HFFc6 (cell line): ENCODE results near the gene BZW2. TPM values are rescaled to one million over a fixed set of nuclear protein-coding genes. Genes with fewer than 3 reads are reported as not detected.
A peak's percentile ranks its signal among the peaks of the same experiment; 100 is the strongest.

Experiments
- DNase-seq: peaks from one replicate; pipeline ENCODE4 v3.0.0-alpha.2; 2018
- H3K27ac Mint-ChIP-seq: 2 replicates; pipeline ENCODE4 v1.8.0; 2020; ENCODE audit warnings: mild to moderate bottlenecking, mixed read lengths
- H3K27me3 Mint-ChIP-seq: 2 replicates; pipeline ENCODE4 v1.8.0; 2021; ENCODE audit warnings: mild to moderate bottlenecking, moderate library complexity, mixed read lengths; ENCODE audit not compliant: insufficient read depth
- H3K36me3 Mint-ChIP-seq: 2 replicates; pipeline ENCODE4 v1.8.0; 2021; ENCODE audit warnings: low read depth, mixed read lengths
- H3K4me1 Mint-ChIP-seq: 2 replicates; pipeline ENCODE4 v1.8.0; 2020; ENCODE audit warnings: low read depth, mixed read lengths
- H3K4me3 Mint-ChIP-seq: 2 replicates; pipeline ENCODE4 v1.8.0; 2020; ENCODE audit warnings: mild to moderate bottlenecking, moderate library complexity, mixed read lengths
- H3K9me3 Mint-ChIP-seq: 2 replicates; pipeline ENCODE4 v1.8.0; 2020; ENCODE audit warnings: mild to moderate bottlenecking, mixed read lengths
- CTCF ChIP-seq: fragments of 200-600 bp; sonication (generic); IDR thresholded peaks from 2 replicates; pipeline ENCODE4 v1.5.0; 2021; ENCODE audit warnings: antibody characterized with exemption, mild to moderate bottlenecking
- total RNA-seq, 6 experiments: library from RNA; stranded (reverse); fragmentation: NEBNext Ultra II Directional; extraction: Animal tissue kit (Norgen Biotek cat#: 25700); gene quantifications; 2 replicates in 1 of 6; 3 replicates in 5 of 6; pipeline ENCODE4 v1.2.3, GENCODE V29; 2021

The BZW2 gene
- total RNA-seq, 6 experiments from 2014 or later, result 75.8 to 104 (median 94.5) TPM

- Mint-ChIP-seq H3K27ac (no peak overlapping the region), H3K36me3 (peaks cover 29% of the 10 kb centered on the region)
Measured at GRCh38 chr7:16616542-16616941, 29.4 kb upstream of the BZW2 start.

GRCh38 chr7:16619979-16620408 is 26.0 kb upstream of the BZW2 start:
- no peak overlapping the region for H3K4me3 Mint-ChIP-seq
- H3K27ac Mint-ChIP-seq, result peak overlapping the region; percentile 38
- no peak for DNase-seq
- no peaks in the 10 kb centered on the region for H3K27me3 Mint-ChIP-seq
- H3K9me3 Mint-ChIP-seq, result no peaks in the 10 kb centered on the region
- peaks cover 42% of the 10 kb centered on the region for H3K36me3 Mint-ChIP-seq
- no peak for TF ChIP-seq CTCF
- peaks cover 12% of the 10 kb centered on the region for H3K4me1 Mint-ChIP-seq

More at GRCh38 chr7:16616542-16616941, 29.4 kb upstream of the BZW2 start:
- peaks cover 12% of the 10 kb centered on the region for H3K4me1 Mint-ChIP-seq
- no peaks in the 10 kb centered on the region for H3K27me3 Mint-ChIP-seq
- H3K9me3 Mint-ChIP-seq, result no peaks in the 10 kb centered on the region
- TF ChIP-seq CTCF, result no peak
- no peak for DNase-seq
- H3K4me3 Mint-ChIP-seq, result no peak overlapping the region

- Mint-ChIP-seq H3K9me3 (no peaks in the 10 kb centered on the region), H3K4me3 (no peak overlapping the region), H3K36me3 (peaks cover 17% of the 10 kb centered on the region), H3K27ac (no peak overlapping the region), H3K4me1 (peaks cover 14% of the 10 kb centered on the region), H3K27me3 (no peaks in the 10 kb centered on the region)
- no peak for DNase-seq
- no peak for TF ChIP-seq CTCF
Measured at GRCh38 chr7:16626388-16626787, 19.6 kb upstream of the BZW2 start.

GRCh38 chr7:16627236-16627635 is 18.7 kb upstream of the BZW2 start:
- no peak for TF ChIP-seq CTCF
- Mint-ChIP-seq H3K27me3 (no peaks in the 10 kb centered on the region), H3K36me3 (peaks cover 19% of the 10 kb centered on the region), H3K27ac (no peak overlapping the region), H3K4me3 (no peak overlapping the region), H3K9me3 (no peaks in the 10 kb centered on the region), H3K4me1 (peaks cover 14% of the 10 kb centered on the region)
- DNase-seq, result peak; percentile 33

- H3K4me3 Mint-ChIP-seq, result no peak overlapping the region
- no peak overlapping the region for H3K27ac Mint-ChIP-seq
- peaks cover 17% of the 10 kb centered on the region for H3K36me3 Mint-ChIP-seq
- no peak for DNase-seq
- H3K4me1 Mint-ChIP-seq, result peaks cover 24% of the 10 kb centered on the region
- no peaks in the 10 kb centered on the region for H3K27me3 Mint-ChIP-seq
- no peaks in the 10 kb centered on the region for H3K9me3 Mint-ChIP-seq
- no peak for TF ChIP-seq CTCF
Measured at GRCh38 chr7:16630654-16631053, 15.3 kb upstream of the BZW2 start.

- Mint-ChIP-seq H3K4me1 (peaks cover 43% of the 10 kb centered on the region), H3K27me3 (no peaks in the 10 kb centered on the region), H3K27ac (no peak overlapping the region), H3K4me3 (no peak overlapping the region), H3K9me3 (no peaks in the 10 kb centered on the region), H3K36me3 (peaks cover 26% of the 10 kb centered on the region)
- no peak for TF ChIP-seq CTCF
- no peak for DNase-seq
Measured at GRCh38 chr7:16634271-16634738, 11.7 kb upstream of the BZW2 start.
